HUDEP-2 (cell line): ENCODE results near the gene AMBRA1.
"Not testable (repeated sequence)": the region's sequence is repeated elsewhere in the genome, so short reads cannot be mapped to it uniquely, and the experiment has no call there.

Source experiments
- DNase-seq, 76 experiments: peaks; one replicate each; lab custom pipeline; 2025; ENCODE audit not compliant: unreplicated experiment in 76 of 76; lab: John Stamatoyannopoulos, UW

AMBRA1 gene

DNA sequence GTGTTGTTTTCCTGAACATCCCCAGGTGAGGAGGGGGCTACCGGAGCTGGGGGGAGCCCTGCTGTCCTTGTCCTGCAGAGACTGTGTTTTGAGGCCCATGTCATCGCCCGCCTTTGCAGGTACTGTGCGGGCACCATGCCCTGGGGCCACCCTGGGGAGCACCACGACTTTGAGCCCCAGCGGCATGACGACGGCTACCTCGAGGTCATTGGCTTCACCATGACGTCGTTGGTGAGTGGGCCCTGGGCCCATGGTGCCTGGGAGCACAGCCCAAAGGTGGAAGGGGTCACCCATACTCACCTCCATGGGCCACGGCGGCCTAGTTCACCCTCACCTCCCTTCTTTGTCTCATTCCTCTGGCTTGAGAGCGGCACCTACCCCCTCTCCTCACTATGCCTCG is 219.0 kb downstream of the AMBRA1 start:
- no peak for DNase-seq

DNA sequence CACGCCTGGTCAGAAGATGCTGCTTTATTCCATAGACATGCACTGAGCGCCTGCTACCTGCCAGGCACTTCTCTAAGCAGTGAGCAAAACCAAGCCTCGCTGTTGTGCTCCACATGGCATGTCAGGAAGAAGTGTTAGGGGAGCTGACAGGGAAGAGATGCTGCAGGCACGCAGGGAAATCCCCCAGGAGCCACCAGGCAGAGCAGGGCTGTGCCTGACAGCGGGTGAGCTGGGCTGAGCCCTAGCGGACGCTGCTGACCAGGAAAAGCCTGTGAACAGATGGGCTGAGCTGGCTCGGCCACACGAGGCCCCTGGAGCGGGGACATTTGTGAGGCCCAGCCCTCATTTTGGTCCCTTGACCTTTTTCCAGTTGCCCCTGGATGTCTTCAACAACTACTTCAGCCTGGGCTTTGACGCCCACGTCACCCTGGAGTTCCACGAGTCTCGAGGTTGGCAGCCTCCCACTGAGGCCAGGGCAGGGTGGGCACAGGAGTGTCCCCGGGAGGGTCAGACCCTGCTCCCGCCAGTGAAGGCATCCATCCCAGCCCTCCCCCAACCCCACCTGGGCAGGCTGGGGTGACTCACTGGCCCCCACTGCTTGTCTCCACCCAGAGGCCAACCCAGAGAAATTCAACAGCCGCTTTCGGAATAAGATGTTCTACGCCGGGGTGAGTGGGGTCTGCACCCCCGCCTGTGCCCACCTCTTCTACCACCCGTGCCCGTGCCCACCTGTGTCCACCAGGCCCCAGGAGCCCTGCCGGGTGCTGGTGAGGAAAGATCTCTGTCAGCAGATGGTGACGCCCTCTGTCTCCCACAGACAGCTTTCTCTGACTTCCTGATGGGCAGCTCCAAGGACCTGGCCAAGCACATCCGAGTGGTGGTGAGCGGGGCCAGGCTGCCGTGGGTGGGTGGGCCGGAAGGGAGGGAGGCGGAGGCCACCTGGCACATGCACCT is 219.8 kb downstream of the AMBRA1 start:
- no peak for DNase-seq

DNA sequence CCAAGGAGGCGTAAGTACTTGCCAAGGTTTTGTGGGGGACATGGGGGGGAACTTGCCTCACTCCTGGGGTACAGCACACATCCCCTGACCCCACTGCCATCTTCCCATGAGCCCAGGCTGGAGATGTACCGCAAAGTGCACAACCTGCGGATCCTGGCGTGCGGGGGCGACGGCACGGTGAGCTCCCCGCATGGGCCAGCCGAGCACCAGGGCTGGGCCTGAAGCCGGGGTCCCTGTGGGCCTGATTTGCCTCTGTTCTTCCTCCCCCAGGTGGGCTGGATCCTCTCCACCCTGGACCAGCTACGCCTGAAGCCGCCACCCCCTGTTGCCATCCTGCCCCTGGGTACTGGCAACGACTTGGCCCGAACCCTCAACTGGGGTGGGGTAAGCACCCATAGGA is 221.3 kb downstream of the AMBRA1 start:
- DNase-seq = not testable (repeated sequence)

DNA sequence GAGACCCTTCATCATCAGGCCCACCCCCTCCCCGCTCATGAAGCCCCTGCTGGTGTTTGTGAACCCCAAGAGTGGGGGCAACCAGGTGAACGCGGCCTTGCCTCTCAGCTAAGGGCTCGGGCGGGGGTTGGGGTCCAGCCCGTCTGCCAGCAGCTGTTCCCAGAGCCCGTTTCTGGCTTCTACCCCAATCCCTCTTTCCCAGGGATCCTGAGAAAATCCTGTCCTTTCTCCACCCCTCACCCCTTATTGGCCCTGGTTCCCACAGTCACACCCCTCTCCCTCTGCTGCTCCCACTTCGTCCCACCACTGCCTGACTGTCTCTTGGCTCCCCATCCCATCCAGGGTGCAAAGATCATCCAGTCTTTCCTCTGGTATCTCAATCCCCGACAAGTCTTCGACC is 221.7 kb downstream of the AMBRA1 start:
- no peak for DNase-seq

DNA sequence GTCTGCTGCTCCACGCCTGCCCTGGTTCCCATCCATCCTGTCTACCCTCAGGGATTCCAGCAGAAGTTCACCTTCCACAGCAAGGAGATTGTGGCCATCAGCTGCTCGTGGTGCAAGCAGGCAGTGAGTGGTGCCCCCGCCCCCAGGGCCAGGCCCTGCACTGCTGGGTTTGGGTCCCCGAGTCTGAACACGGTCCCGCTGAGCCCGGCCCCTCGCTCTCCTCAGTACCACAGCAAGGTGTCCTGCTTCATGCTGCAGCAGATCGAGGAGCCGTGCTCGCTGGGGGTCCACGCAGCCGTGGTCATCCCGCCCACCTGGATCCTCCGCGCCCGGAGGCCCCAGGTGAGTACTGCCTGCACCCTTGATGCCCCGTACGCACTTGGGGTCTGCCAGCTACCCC is 222.6 kb downstream of the AMBRA1 start:
- not testable (repeated sequence) for DNase-seq

DNA sequence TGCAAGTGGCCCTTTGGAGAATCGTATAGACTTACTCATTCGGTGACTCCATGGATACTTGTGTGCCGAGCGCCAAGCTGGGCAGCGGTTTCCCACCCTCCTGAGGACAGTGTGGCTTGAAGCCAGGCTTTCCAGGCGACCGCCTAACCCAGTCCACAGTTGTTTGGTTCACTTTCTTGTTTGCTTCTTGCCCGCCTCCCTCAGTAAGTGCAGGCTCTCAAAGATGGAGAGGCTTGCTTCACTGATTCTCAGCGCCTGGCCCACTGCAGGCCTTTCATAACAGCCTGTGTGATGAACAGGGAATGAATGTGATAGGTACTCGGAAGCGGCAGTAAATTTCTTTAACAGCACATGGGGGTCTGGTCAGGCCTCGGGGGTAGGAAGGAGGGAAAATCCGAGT is 223.6 kb downstream of the AMBRA1 start:
- DNase-seq = no peak

DNA sequence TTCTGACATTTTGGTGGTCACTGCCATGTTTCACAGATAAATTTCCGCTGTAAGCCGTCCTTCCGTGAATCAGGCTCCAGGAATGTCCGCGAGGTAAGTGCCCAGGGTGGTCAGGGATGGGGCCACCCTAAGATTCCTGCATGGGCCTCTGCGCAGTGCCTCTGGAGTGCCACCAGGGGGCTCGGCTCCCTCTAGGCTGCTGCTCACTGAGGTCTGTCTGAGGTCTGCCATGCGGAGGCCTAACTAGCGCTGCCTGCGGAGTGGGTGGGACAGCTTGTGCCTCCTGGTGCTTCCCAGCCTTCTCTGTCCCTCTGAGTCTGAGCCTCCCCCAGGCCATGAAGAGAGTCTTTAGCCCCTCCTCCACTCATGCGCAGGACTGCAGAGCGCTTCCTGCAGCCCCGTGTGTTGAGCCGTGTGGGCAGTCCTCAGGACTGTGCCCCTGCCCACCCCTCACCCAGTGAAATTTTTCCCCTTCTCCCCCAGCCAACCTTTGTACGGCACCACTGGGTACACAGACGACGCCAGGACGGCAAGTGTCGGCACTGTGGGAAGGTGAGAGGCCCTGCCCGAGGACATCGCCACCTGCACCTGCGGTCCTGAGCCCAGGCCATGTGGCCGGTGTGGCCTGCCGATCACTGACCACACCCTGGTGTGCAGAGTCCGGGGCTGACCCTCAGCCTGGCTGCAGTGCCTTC is 224.2 kb downstream of the AMBRA1 start:
- DNase-seq = peak in 59 of 76 experiments; percentile 11 to 73 (median 42)

DNA sequence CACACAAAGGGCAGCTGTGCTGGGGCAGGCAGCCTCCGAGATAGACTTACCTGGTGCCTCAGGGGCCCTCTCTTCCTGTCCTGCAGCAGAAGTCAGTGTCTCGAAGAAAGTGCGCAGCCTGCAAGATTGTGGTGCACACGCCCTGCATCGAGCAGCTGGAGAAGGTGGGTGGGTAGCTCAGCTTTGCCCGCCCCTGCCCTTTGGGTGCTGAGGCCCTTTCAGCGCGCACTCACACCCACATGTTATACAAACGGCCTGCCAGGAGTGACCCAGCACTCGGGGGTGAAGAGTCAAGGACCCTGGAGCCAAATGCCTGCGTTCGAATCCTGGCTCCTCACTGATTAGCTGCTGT is 225.9 kb downstream of the AMBRA1 start:
- no peak for DNase-seq

DNA sequence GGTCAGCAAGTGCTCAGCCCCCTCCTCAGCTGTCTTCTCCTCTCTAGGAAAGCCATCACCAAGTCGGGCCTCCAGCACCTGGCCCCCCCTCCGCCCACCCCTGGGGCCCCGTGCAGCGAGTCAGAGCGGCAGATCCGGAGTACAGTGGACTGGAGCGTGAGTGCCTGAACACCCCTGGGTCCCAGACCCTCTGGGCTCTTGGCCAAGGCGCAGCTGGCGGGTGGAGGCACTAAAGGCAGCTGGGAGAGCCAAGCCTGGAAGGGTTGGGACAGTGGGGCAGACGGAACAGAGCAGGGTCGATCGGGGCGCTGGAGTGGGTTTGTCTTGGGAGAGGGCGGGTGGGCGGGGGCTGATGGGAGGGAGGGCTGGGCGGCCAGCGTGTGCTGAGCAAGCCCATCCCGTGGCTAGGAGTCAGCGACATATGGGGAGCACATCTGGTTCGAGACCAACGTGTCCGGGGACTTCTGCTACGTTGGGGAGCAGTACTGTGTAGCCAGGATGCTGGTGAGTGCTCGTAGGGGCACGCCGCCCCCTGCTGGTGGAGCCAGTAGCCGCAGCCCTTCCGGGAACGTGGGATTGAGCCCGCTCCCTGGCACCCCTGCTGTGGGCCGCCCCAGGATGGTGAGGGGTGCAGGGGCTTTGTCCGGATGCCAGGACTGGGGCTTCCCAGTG is 226.4 kb downstream of the AMBRA1 start:
- DNase-seq = peak in 46 of 76 experiments; percentile 15 to 55 (median 28)

DNA sequence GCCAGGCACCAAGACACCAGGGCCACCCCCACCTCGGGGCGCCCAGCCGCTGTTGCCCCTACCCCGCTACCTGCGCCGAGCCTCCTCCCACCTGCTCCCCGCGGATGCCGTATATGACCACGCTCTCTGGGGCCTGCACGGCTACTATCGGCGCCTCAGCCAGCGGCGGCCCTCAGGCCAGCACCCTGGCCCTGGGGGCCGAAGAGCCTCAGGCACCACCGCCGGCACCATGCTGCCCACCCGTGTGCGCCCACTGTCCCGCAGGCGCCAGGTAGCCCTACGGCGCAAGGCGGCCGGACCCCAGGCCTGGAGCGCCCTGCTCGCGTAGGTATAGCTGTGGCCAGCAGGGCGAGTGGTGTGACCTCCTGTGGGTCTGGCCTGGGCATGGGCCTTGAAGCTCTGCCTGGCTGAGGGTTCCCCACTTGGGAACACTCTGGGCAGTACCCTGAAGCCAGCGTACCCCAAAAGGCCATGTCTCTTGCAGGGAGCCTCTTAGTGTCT is 227.1 kb downstream of the AMBRA1 start:
- no peak for DNase-seq

DNA sequence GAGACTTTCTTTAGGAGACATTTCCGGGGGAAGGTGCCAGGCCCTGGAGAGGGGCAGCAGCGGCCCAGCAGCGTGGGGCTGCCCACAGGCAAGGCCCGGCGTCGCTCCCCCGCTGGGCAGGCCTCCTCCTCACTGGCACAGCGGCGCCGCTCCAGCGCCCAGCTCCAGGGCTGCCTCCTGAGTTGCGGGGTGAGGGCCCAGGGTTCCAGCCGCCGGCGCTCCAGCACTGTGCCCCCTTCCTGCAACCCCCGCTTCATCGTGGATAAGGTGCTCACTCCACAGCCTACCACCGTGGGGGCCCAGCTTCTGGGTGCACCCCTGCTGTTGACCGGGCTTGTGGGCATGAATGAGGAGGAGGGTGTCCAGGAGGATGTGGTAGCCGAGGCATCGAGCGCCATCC is 227.6 kb downstream of the AMBRA1 start:
- DNase-seq = no peak

DNA sequence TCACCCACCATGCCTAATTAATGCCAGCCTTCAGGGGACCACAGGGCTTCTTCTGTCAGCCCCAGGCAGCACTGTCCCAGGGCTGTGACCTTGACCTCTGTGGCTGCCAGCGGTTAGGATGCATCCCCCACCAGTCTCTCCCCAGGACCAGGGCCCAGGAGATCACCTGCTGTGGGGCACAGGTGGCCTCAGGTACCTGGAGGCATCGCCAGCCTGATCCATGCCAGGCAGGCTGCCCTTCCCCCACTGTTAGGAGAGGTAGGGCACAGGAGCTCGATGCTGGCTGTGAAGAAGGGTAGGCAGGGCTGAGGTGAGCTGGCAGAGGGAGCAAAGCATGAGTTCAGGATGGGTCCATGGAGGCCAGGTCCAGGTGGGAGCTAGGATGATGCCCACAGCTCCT is 229.0 kb downstream of the AMBRA1 start:
- DNase-seq = no peak

DNA sequence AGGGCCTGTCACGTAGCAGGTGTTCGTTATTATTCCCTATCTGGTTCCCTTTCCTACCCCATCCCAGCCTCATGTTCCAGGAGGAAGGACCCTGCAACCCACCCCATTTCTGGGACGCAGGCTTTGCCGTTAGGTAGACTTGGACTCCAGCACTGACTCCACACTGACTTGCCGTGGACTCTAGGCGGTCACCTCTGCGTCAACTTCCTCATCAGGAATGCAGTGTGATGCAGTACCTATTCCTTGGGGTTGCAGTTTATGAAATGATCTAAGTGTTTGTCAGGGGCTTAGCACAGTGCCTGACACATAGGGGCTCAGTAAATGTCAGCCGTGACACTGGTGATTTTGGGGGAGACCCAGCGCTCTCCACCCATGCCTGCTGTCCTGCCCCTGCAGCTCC is 229.8 kb downstream of the AMBRA1 start:
- DNase-seq = no peak

DNA sequence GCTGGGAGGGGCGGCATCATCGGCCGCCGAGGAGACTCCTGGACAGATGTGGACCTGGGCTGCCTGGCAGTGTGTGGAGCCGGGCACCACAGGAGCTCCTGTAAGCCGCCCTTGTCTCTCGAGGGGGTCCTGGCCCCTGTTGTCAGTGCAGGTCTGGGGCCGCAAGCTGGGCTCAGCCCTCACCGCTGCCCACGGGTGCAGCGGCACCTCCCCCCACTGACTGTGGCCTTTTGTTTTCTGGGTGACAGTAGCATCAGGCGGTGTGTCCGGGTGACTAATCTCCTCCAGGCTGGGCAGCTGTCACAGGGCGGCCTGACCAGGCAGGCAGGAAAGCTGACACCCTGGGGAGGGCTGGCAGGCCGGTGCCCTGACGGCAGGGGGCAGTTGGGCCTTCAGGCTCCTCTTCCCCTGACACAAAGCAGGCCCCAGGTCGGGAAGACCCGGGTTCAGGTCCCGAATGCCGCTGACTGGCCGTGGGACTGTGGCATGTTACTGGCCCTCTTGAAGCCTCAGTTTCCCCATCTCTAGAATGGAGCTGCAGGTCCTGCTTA is 230.3 kb downstream of the AMBRA1 start:
- DNase-seq = peak in 15 of 76 experiments; percentile 5 to 43 (median 20)

DNA sequence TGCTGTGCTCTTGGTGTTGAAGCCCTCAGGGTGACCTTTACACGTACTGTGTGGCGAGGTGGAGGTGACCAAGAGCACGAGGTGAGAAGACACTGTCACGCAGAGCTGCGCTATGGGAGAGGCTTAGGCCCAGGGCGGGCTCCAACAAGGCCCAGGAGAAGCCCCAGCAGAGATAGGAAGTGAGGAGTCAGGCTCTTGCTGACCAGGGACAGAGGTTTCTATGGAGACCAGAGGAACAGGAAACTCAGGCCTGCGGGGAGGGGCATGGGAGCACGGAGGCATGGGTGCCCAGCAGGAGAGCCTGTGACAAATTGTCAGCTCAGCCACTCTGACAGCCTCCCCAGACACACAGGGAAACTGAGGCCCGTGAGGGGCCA is 230.8 kb downstream of the AMBRA1 start:
- no peak for DNase-seq

DNA sequence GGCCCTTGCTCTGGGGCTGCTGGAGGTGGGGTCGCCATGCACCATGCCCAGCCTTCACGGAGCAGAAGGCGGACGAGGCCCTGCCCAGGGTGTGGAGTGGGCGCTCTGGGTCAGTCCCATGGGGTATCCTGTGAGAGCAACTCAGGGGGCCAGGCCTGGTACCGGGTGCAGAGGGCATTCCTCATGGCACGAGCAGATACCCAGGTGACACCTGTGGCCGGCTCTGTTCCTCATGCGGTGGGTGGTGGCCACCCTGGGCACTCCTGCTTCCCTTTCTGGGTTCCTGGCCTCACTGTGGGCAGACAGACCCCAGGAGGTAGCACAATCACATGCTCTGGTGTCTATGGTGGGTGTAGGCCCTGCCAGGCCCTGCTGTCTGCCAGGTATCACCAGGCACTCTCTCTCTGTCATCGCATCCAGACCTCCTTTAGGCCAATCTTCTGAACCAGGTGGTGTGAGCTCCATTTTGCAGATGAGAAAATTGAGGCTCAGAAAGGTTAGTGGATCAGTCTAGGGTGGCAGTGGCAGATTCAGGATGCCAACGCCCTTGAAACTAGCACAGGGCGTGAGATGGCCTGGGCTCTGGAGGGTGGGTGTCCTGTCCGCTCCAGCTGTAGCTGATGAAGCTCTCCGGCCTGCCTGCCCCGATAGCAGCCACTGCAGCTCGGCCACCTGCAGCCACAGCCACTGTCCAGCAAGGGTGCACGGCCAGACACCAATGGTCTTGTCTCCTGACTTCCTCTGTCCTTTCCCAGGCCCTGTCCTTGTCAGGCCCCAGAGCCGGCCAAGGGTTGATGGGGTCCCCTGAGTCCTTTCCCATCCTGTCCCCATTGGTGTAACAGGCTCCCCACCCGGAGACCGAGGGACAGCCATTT is 231.4 kb downstream of the AMBRA1 start:
- no peak for DNase-seq

DNA sequence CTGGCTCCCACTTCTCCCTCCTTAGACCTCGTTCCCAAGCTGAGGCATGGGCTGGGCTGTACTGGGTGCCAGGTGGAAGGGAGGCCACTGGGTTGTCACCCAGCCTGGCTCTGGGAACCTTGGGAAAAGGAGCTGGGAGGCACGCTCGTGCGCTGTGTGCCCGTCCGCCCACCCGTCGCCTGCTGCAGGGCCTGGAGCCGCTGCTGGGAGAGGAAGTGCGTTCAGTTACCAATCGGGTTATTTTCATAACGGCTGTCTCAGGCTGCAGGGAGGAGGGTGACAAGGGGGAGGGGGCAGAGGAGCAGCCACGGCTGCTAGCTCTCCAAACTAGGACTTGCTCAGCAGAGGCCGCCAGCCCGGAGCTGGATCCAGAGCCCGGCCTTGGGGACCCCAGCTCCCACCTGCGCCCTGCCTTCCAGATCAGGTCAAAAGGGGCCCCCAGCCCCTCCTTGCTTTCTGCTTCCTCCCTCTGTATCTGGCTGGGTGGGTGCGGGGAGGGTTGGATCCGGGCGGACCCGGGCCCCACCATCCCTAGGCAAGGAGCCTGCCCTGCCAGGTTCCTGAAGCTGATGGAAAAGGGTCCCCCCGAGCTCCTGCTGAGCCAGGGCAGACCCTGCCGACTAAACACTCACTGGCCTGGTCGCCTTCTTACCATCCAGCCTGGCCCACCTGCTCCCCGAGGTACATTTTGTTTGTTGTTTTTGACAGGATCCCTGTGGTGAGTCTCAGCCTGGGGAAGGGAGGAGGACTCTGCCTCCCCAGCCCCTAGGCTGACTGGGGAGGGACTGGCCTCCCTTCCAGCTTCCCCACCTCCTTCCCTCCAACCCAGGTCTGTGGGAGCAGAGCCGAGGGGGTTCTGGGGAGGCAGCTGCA is 232.3 kb downstream of the AMBRA1 start:
- peak in 57 of 76 experiments; percentile 12 to 75 (median 44) for DNase-seq

DNA sequence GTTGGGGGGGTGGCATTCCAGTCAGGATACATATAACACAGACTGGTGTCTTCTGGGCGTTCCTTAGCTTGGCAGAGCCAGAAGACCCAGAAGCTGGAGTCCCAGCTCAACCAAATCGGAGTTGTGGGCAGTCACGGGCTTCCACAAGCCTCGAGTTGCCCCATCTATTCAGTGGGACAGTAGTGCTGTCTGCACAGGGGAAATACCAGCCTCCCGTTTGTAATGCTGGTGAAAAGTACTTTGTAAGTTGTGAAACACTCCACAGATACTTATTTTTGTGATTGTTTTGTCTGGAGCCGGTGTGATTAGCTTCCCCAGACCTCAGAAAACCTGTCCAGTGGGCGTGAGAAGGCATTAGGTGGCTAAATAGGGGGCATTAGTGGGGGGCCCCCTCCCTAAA is 232.9 kb downstream of the AMBRA1 start:
- DNase-seq = no peak

DNA sequence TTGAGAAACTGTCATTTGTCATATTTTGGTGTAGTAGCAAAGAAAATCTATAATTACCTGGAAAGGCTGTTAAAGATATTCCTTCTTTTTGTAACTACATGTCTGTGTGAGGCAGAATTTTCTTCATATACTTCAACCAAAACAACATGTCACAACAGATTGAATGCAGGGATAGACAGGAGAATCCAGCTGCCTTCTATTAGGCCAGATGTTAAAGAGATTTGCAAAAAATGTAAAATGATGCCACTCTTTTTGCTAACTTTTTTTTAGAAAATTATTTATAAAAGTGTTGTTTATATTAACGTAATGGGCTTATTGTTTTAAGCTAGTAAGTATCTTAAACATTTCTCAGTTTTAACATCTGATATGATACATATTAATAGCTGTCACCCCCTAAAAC is 233.9 kb downstream of the AMBRA1 start:
- DNase-seq = no peak
